IMR-90 (cell line): ENCODE results near the gene LTBP1. TPM values are rescaled to one million over a fixed set of nuclear protein-coding genes. Genes with fewer than 3 reads are reported as not detected.

Experiments used
- ATAC-seq: fragments of 200-7000 bp; cut with Tn5 transposase; 2 replicates; pipeline ENCODE4 v1.9.1; 2020; ENCODE audit warnings: low read depth, mild to moderate bottlenecking, moderate library complexity
- BruUV-seq: library from RNA; stranded (reverse); fragments of 400-500 nt; replicated peaks from 2 replicates; lab custom pipeline; 2021; lab: Mats Ljungman, UMichigan
- CTCF ChIA-PET: fragments of 300-600 bp; formaldehyde crosslinking; extraction: SDS; loops from one replicate; lab custom pipeline; 2021; ENCODE audit warnings: antibody characterized with exemption; lab: Yijun Ruan, JAX
- POLR2A ChIA-PET: fragments of 300-600 bp; sonication (Branson Sonifier 250); formaldehyde crosslinking; loops from one replicate; lab custom pipeline; 2022; ENCODE audit warnings: antibody characterized with exemption; ENCODE audit not compliant: unreplicated experiment; lab: Charles Lee
- DNase-seq: peaks from one replicate; pipeline ENCODE4 v3.0.0; 2013
- H2AFZ ChIP-seq: replicated peaks from 2 replicates; pipeline ENCODE3; 2013; ENCODE audit warnings: low read length, mild to moderate bottlenecking; ENCODE audit not compliant: poor library complexity
- H2AK5ac ChIP-seq: 2 replicates; pipeline ENCODE4 v1.6.1; 2013; ENCODE audit warnings: low read depth, low read length, inconsistent platforms
- H2AK9ac ChIP-seq: replicated peaks from 2 replicates; pipeline ENCODE3; 2013; ENCODE audit warnings: mild to moderate bottlenecking, low read depth, low read length, moderate library complexity; ENCODE audit not compliant: poor library complexity
- H2BK120ac ChIP-seq: 2 replicates; pipeline ENCODE4 v1.6.1; 2013; ENCODE audit warnings: low read depth, low read length, inconsistent platforms
- H2BK15ac ChIP-seq: 3 replicates; pipeline ENCODE4 v1.6.1; 2013; ENCODE audit warnings: low read depth, low read length, inconsistent platforms
- H2BK20ac ChIP-seq: 2 replicates; pipeline ENCODE4 v1.6.1; 2013; ENCODE audit warnings: low read depth, mild to moderate bottlenecking, inconsistent platforms, low read length, moderate library complexity
- H2BK5ac ChIP-seq: 2 replicates; pipeline ENCODE4 v1.6.1; 2013; ENCODE audit warnings: mild to moderate bottlenecking, low read depth, low read length, inconsistent platforms; ENCODE audit not compliant: poor library complexity, severe bottlenecking
- H3K14ac ChIP-seq: replicated peaks from 2 replicates; pipeline ENCODE4 v1.6.1; 2013; ENCODE audit warnings: low read depth, low read length, inconsistent platforms
- H3K18ac ChIP-seq: 2 replicates; pipeline ENCODE4 v1.6.1; 2013; ENCODE audit warnings: low read depth, low read length, control low read depth
- H3K23ac ChIP-seq: 2 replicates; pipeline ENCODE4 v1.6.1; 2013; ENCODE audit warnings: low read depth, low read length, inconsistent platforms
- H3K27ac ChIP-seq: 2 replicates; pipeline ENCODE4 v1.5.1; 2013; ENCODE audit warnings: mild to moderate bottlenecking, control low read depth, low read length; ENCODE audit not compliant: insufficient read depth
- H3K27me3 ChIP-seq: 2 replicates; pipeline ENCODE4 v1.6.1; 2013; ENCODE audit warnings: low read length; ENCODE audit not compliant: control insufficient read depth, insufficient read depth
- H3K36me3 ChIP-seq: 2 replicates; pipeline ENCODE4 v1.6.1; 2013; ENCODE audit warnings: low read length, mixed read lengths; ENCODE audit not compliant: control insufficient read depth, insufficient read depth
- H3K4ac ChIP-seq: 2 replicates; pipeline ENCODE4 v1.6.1; 2013; ENCODE audit warnings: low read depth, low read length, inconsistent platforms
- H3K4me1 ChIP-seq: 2 replicates; pipeline ENCODE4 v1.6.1; 2013; ENCODE audit warnings: low read length, mixed read lengths; ENCODE audit not compliant: control insufficient read depth, insufficient read depth
- H3K4me2 ChIP-seq: 2 replicates; pipeline ENCODE4 v1.6.1; 2013; ENCODE audit warnings: low read depth, mild to moderate bottlenecking, control low read depth, low read length, moderate library complexity
- H3K4me3 ChIP-seq: 2 replicates; pipeline ENCODE4 v1.5.1; 2013; ENCODE audit warnings: low read depth, mild to moderate bottlenecking, control low read depth, low read length, moderate library complexity; ENCODE audit not compliant: insufficient read depth
- H3K56ac ChIP-seq: 2 replicates; pipeline ENCODE4 v1.6.1; 2013; ENCODE audit warnings: low read length, inconsistent platforms; ENCODE audit not compliant: insufficient read depth; ENCODE audit errors: extremely low read depth
- H3K79me1 ChIP-seq, 2 experiments: 2 replicates each; pipeline ENCODE4 v1.6.1; 2013; ENCODE audit warnings: low read length in 2 of 2, inconsistent platforms in 1 of 2, low read depth in 1 of 2
- H3K9ac ChIP-seq: 2 replicates; pipeline ENCODE4 v1.6.1; 2013; ENCODE audit warnings: low read depth, low read length, control low read depth
- H3K9me1 ChIP-seq: 2 replicates; pipeline ENCODE4 v1.6.1; 2013; ENCODE audit warnings: low read length, inconsistent platforms; ENCODE audit not compliant: insufficient read depth
- H3K9me3 ChIP-seq: 2 replicates; pipeline ENCODE4 v1.6.1; 2013; ENCODE audit warnings: low read length; ENCODE audit not compliant: control insufficient read depth, insufficient read depth
- H4K20me1 ChIP-seq: 2 replicates; pipeline ENCODE4 v1.6.1; 2013; ENCODE audit warnings: low read length, inconsistent platforms; ENCODE audit not compliant: insufficient read depth
- H4K5ac ChIP-seq: 2 replicates; pipeline ENCODE4 v1.6.1; 2013; ENCODE audit warnings: mild to moderate bottlenecking, low read depth, low read length, control low read depth
- H4K8ac ChIP-seq, 2 experiments: 2 replicates each; pipeline ENCODE4 v1.6.1; 2013; ENCODE audit warnings: low read depth in 2 of 2, low read length in 2 of 2, control low read depth in 1 of 2, inconsistent platforms in 1 of 2
- H4K91ac ChIP-seq: 2 replicates; pipeline ENCODE4 v1.6.1; 2013; ENCODE audit warnings: low read depth, low read length, inconsistent platforms; ENCODE audit not compliant: insufficient read depth
- CEBPB ChIP-seq: IDR thresholded peaks from 2 replicates; pipeline ENCODE4 v1.6.1; 2012; ENCODE audit warnings: low read depth, low read length, improper control_type of control experiment
- CHD1 ChIP-seq: IDR thresholded peaks from 2 replicates; pipeline ENCODE4 v1.6.1; 2012; ENCODE audit warnings: low read depth, low read length, improper control_type of control experiment
- WGBS, 2 experiments: methylation state at CpG; one replicate each; pipeline versions ENCODE4 v1.1.5 to v1.1.7; 2013; ENCODE audit warnings: missing lambda C conversion rate in 2 of 2; ENCODE audit not compliant: insufficient read length in 1 of 2; ENCODE audit errors: extremely low coverage in 2 of 2; 5-methylcytosine and 5-hydroxymethylcytosine counted together
- dilution Hi-C: fragments of 300-500 bp; cut with HindIII; formaldehyde crosslinking; loops from one replicate; pipeline ENCODE4 v1.14.3; 2018; ENCODE audit warnings: low sequenced_read_pairs; ENCODE audit not compliant: unreplicated experiment
- in situ Hi-C: fragments of 300-500 bp; cut with MboI; formaldehyde crosslinking; loops from 3 replicates; pipeline ENCODE4 v1.14.3; 2019; ENCODE audit warnings: low sequenced_read_pairs, inconsistent platforms, mixed read lengths
- intact Hi-C: fragments of 100-400 bp; cut with micrococcal nuclease; formaldehyde crosslinking; loops from 2 replicates; pipeline ENCODE4 v1.10.0; 2022
- polyA plus RNA-seq, 3 experiments: library from polyadenylated mRNA; depleted of rRNA; stranded (reverse); fragments of >200 nt; gene quantifications; 2 replicates each; pipeline ENCODE4 v1.2.3, GENCODE V29; 2012; ENCODE audit warnings: low replicate concordance in 1 of 3
- total RNA-seq: library from RNA; depleted of rRNA; stranded (reverse); fragments of >200 nt; gene quantifications from 2 replicates; pipeline ENCODE4 v1.2.3, GENCODE V29; 2012

LTBP1 gene
- total and polyA plus RNA-seq, 2 of the 4 experiments (the other 2 are of a cell fraction) = 235 to 326 TPM

- no peak overlapping the region for H2AK9ac ChIP-seq
- H3K36me3 ChIP-seq = peaks cover 11% of the 10 kb centered on the region; the same call in 1 of the 2 replicates
- dilution Hi-C loops (no loop called here), in situ Hi-C loops (loop anchor here (5.0 to 10.0 kb wide), 2 partner anchors 177 to 186 kb away; no protein-coding TSS in a partner anchor), intact Hi-C loops (loop anchor here (5.0 kb wide), 3 partner anchors 73 to 493 kb away; no protein-coding TSS in a partner anchor)
- H3K79me1 ChIP-seq = peaks cover 30 to 73% of the 10 kb centered on the region in 2 experiments
- H3K4me3 ChIP-seq = no peak overlapping the region
- H3K27me3 ChIP-seq = no peaks in the 10 kb centered on the region
- BruUV-seq = no TSS peak
- H2BK15ac ChIP-seq = no peak overlapping the region
- H3K9me1 ChIP-seq = peaks cover 13% of the 10 kb centered on the region
- DNase-seq = no peak
- H2BK20ac ChIP-seq = no peak overlapping the region
- no peak overlapping the region for H4K5ac ChIP-seq
- no peak for ATAC-seq
- no peak overlapping the region for H4K91ac ChIP-seq
- no peak overlapping the region for H2AK5ac ChIP-seq
- no peak overlapping the region for H3K18ac ChIP-seq
- CTCF ChIA-PET = interaction anchor here (0.6 kb wide), 1 partner anchor 84 kb away, joined by 3 read pairs; no protein-coding TSS in a partner anchor
- no peak overlapping the region; the same call in 1 of the 2 replicates for H3K23ac ChIP-seq
- H2BK5ac ChIP-seq = no peak overlapping the region
- H3K4ac ChIP-seq = no peak overlapping the region
- no peak overlapping the region for H3K4me2 ChIP-seq
- no peak overlapping the region for H3K14ac ChIP-seq
- no peak overlapping the region for H3K56ac ChIP-seq
- H3K27ac ChIP-seq = no peak overlapping the region
- no peak overlapping the region for H2BK120ac ChIP-seq
- H2AFZ ChIP-seq = no peak overlapping the region
- H3K9me3 ChIP-seq = no peaks in the 10 kb centered on the region
- no peaks in the 10 kb centered on the region for H4K20me1 ChIP-seq
- WGBS, 2 experiments = no CpG with 5 or more reads among the region's 3 CpGs
- no peak overlapping the region for H3K9ac ChIP-seq
- no peak overlapping the region for H4K8ac ChIP-seq
- peaks cover 7% of the 10 kb centered on the region; the same call in 1 of the 2 replicates for H3K4me1 ChIP-seq
- TF ChIP-seq CEBPB (no peak), CHD1 (no peak)
- POLR2A ChIA-PET = no interaction called here
Measured at GRCh38 chr2:32949260-32949659, 2.5 kb downstream of the LTBP1 start.
